WERI-Rb-1 (cell line): ENCODE data around the gene ZNF839.
"Not testable (repeated sequence)": the region's sequence is repeated elsewhere in the genome, so short reads cannot be mapped to it uniquely, and the experiment has no call there.

Experiments
- DNase-seq: peaks from one replicate; pipeline ENCODE4 v3.0.0-alpha.2; 2020
- H3K27ac ChIP-seq: fragments of 250-450 bp; sonication (Bioruptor Pico); 2 replicates; pipeline ENCODE4 v1.5.1; 2020; ENCODE audit warnings: mild to moderate bottlenecking, moderate library complexity
- H3K27me3 ChIP-seq: fragments of 250-450 bp; sonication (Bioruptor Pico); 2 replicates; pipeline ENCODE4 v1.5.1; 2021; ENCODE audit warnings: mild to moderate bottlenecking, low read depth, moderate library complexity; ENCODE audit not compliant: insufficient read depth, severe bottlenecking
- H3K36me3 ChIP-seq: fragments of 250-450 bp; sonication (Bioruptor Pico); 2 replicates; pipeline ENCODE4 v1.5.1; 2020; ENCODE audit warnings: mild to moderate bottlenecking, moderate library complexity
- H3K4me3 ChIP-seq: 2 replicates; pipeline ENCODE4 v1.5.1; 2011; ENCODE audit warnings: low read depth, mild to moderate bottlenecking, control low read depth, low read length
- H3K9me3 ChIP-seq: fragments of 250-450 bp; sonication (Bioruptor Pico); 2 replicates; pipeline ENCODE4 v1.5.1; 2021; ENCODE audit warnings: mild to moderate bottlenecking, moderate library complexity; ENCODE audit not compliant: severe bottlenecking
- CTCF ChIP-seq: IDR thresholded peaks from 2 replicates; pipeline ENCODE4 v1.5.1; 2011; ENCODE audit warnings: low read depth, mild to moderate bottlenecking, control low read depth, inconsistent platforms, low read length

Gene ZNF839

GRCh38 chr14:102351023-102351422 lies 31.5 kb downstream of the ZNF839 start:
- no peak overlapping the region for H3K4me3 ChIP-seq
- no peak overlapping the region for H3K27ac ChIP-seq
- no peaks in the 10 kb centered on the region for H3K27me3 ChIP-seq
- no peak for DNase-seq
- TF ChIP-seq CTCF = no peak
- peaks cover 35% of the 10 kb centered on the region for H3K36me3 ChIP-seq
- H3K9me3 ChIP-seq = no peaks in the 10 kb centered on the region

GRCh38 chr14:102351593-102351992 lies 32.0 kb downstream of the ZNF839 start:
- not testable (repeated sequence) for H3K27me3 ChIP-seq, H3K9me3 ChIP-seq, H3K27ac ChIP-seq, H3K4me3 ChIP-seq, DNase-seq
- peaks cover 32% of the 10 kb centered on the region for H3K36me3 ChIP-seq

GRCh38 chr14:102352213-102352612 lies 32.7 kb downstream of the ZNF839 start:
- no peak overlapping the region for H3K27ac ChIP-seq
- no peak overlapping the region for H3K4me3 ChIP-seq
- no peaks in the 10 kb centered on the region for H3K9me3 ChIP-seq
- DNase-seq = no peak
- peaks cover 32% of the 10 kb centered on the region for H3K36me3 ChIP-seq
- no peaks in the 10 kb centered on the region for H3K27me3 ChIP-seq
- TF ChIP-seq CTCF = no peak

GRCh38 chr14:102353126-102353619 lies 33.6 kb downstream of the ZNF839 start:
- no peak overlapping the region for H3K27ac ChIP-seq
- no peak for DNase-seq
- no peaks in the 10 kb centered on the region for H3K9me3 ChIP-seq
- H3K27me3 ChIP-seq = no peaks in the 10 kb centered on the region
- no peak for TF ChIP-seq CTCF
- H3K36me3 ChIP-seq = peaks cover 34% of the 10 kb centered on the region
- H3K4me3 ChIP-seq = no peak overlapping the region

- TF ChIP-seq CTCF = no peak
- Histone ChIP-seq H3K36me3 (peaks cover 35% of the 10 kb centered on the region), H3K9me3 (no peaks in the 10 kb centered on the region), H3K27ac (no peak overlapping the region), H3K27me3 (no peaks in the 10 kb centered on the region), H3K4me3 (no peak overlapping the region)
- no peak for DNase-seq
Observed at GRCh38 chr14:102356280-102356679, 36.7 kb downstream of the ZNF839 start.

GRCh38 chr14:102359341-102359740 lies 39.8 kb downstream of the ZNF839 start:
- no peak for TF ChIP-seq CTCF
- Histone ChIP-seq H3K27me3 (no peaks in the 10 kb centered on the region), H3K27ac (no peak overlapping the region), H3K9me3 (no peaks in the 10 kb centered on the region), H3K36me3 (peaks cover 23% of the 10 kb centered on the region), H3K4me3 (no peak overlapping the region)
- no peak for DNase-seq
